RWPE1 (cell line): ENCODE measurements around the gene LANCL2.

Experiments used
- CTCF ChIA-PET: fragments of 350-600 bp; sonication (Branson Sonifier 250); formaldehyde crosslinking; extraction: SDS; loops from one replicate; lab custom pipeline; 2021; lab: Yijun Ruan, JAX
- POLR2A ChIA-PET: fragments of 400-600 bp; formaldehyde crosslinking; extraction: SDS; loops from one replicate; lab custom pipeline; 2020; ENCODE audit warnings: antibody characterized with exemption; ENCODE audit not compliant: low non-redundant PET; lab: Yijun Ruan, JAX
- DNase-seq: peaks from one replicate; pipeline ENCODE4 v3.0.0; 2012; ENCODE audit warnings: low spot score
- H3K27ac ChIP-seq: fragments of 450-650 bp; 2 replicates; pipeline ENCODE4 v1.5.1; 2017
- CTCF ChIP-seq: fragments of 450-650 bp; conservative IDR thresholded peaks from 2 replicates; pipeline ENCODE4 v1.5.1; 2017; ENCODE audit warnings: low read depth, mild to moderate bottlenecking

The LANCL2 gene

GRCh38 chr7:55441002-55441401 is 75.9 kb downstream of the LANCL2 start:
- POLR2A ChIA-PET: no interaction called here
- CTCF ChIA-PET: no interaction called here
- DNase-seq: no peak
- H3K27ac ChIP-seq: no peak overlapping the region
- no peak for TF ChIP-seq CTCF

GRCh38 chr7:55441774-55442522 is 76.8 kb downstream of the LANCL2 start:
- TF ChIP-seq CTCF: no peak
- ChIA-PET POLR2A (no interaction called here), CTCF (no interaction called here)
- H3K27ac ChIP-seq: no peak overlapping the region
- DNase-seq: no peak

- ChIA-PET POLR2A (no interaction called here), CTCF (interaction anchor here (0.6 kb wide), 1 partner anchor 468 kb away, joined by 3 read pairs; no protein-coding TSS in a partner anchor)
- no peak overlapping the region for H3K27ac ChIP-seq
- no peak for TF ChIP-seq CTCF
- DNase-seq: no peak
Measured at GRCh38 chr7:55444786-55445185, 79.6 kb downstream of the LANCL2 start.

DNA sequence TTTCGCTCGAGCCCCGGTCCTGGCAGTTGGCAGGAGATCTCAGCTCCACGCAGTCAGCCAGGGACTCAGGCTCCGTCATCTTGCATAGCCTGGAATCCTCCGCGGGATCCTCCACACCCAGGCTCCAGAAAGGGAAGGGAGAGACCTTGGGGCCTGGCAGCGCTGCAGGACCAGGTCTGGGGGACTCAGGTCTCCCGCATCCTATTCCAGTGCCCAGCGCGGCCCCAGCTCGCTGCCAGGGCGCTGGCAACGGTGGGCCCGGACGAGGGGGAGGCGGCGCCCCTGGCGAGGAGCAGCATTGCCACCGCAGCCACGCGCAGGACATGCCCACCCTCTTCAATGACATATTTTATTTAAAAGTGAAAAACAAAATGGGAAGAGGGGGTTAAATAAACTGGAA is 83.4 kb downstream of the LANCL2 start:
- ChIA-PET POLR2A (no interaction called here), CTCF (no interaction called here)
- no peak for TF ChIP-seq CTCF
- DNase-seq: no peak
- H3K27ac ChIP-seq: no peak overlapping the region

GRCh38 chr7:55449205-55449991 is 84.3 kb downstream of the LANCL2 start:
- no peak for DNase-seq
- no peak overlapping the region for H3K27ac ChIP-seq
- ChIA-PET CTCF (no interaction called here), POLR2A (no interaction called here)
- no peak for TF ChIP-seq CTCF

DNA sequence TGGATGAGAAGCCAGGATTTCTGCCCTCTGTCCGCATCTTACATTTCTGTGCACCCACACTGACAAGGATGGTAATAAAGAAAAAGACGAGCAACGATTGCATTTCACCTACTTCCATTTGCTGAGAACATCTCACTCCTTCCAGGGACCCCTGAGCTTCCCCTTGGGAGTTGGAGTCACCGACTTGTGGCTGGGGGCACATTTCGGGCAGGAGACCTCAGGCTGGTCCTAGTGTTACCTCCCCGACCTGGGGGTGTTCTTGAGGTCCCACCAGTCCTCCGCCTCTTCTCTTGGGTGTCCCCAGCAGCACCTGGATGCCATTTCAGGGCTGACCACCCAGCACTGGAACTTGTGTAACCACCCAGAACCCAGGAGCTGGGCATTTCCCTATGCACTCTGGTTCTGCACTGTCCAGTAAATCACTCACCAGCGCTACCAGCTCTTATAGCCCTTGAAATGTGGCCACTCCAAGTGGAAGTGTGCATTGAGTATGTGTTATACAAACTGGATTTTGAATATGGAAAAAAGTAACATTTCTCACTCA is 84.9 kb downstream of the LANCL2 start:
- H3K27ac ChIP-seq: no peak overlapping the region
- POLR2A ChIA-PET: no interaction called here
- DNase-seq: no peak
- CTCF ChIA-PET: interaction anchor here (0.7 kb wide), 1 partner anchor 100 kb away, joined by 3 read pairs; no protein-coding TSS in a partner anchor
- no peak for TF ChIP-seq CTCF
